ENCODE data around the gene TEAD1. TPM values are rescaled to one million over a fixed set of nuclear protein-coding genes. Genes with fewer than 3 reads are reported as not detected.

Gene TEAD1
- polyA plus RNA-seq, 4 donors = 76.3 to 94.0 (median 83.1) TPM

DNA sequence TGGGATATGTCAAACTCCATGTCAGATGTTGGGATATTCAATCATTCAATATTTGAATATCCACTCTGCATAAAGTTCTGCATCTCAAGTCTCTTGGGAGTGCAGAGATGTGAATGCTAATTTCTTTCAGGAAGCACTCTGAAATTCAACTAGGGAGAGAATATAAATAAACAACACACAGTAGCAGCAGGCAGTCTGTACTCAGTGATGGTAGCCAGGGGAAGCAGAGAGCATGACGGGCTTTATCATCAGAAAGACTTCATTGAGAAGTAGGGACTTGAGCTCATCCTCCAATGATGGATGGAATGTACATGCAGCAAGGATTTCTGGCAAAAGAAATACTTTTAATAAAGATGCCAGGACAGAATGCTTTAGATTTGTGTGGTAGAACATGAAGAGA is 9.8 kb upstream of the TEAD1 start:
- no peak for DNase-seq (ENCODE audit: low read depth in 4 of 4, low spot score in 3 of 4)

DNA sequence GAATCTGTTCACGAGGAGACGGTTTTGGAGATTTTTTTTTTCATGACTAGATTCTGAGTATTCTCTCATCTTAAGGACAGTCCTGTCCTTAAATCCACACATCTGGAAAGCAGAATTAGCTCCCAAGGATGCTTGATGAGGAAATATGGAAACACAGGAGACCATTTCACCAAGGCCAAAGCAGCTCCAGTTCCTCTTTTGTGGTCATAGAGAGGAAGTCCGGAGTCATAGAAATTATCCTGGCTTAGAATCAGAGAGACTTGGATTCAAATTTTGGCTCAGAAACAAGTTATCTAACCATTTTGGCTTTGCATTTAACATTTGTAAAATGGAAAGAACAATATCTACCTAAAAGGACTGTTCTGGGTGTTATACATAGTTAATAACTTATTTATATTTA is 7.3 kb upstream of the TEAD1 start:
- no peak for DNase-seq (ENCODE audit: low read depth in 4 of 4, low spot score in 3 of 4)

DNA sequence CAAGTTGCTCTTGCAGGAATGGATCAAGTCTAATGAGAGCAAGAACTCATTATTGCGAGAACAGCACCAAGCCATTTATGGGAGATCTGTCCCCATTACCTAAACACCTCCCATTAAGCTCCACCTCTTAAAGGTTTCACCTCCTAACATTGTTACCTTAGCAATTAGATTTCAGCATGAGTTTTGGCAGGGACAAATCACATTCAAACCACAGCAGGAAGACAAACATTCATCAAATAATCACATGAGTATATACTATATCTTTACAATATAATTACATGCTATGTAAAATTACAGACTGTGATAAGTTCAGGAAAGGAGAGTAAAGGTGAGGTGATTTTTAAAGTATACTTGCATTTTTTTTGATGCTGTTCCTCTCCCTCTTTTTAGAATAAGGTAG is 6.6 kb upstream of the TEAD1 start:
- no peak for DNase-seq (ENCODE audit: low read depth in 4 of 4, low spot score in 3 of 4)

DNA sequence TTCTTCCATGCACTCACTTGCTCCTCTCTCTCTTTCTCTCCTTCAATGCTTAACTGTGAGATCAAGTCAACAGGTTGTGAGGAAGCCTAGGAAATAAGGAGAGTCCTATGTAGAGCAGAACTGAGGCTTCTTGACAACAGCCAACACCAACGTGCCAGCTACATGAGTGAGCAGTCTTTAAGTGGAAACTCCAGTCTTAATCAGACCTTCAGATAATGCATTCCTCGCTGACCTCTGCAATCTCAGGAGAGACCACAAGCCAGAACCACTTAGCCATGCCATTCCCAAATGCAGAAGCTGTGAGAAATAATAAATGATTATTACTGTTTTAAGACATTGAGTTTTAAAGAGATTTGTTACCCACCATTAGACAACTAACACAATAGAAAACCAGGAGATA is 6.1 kb upstream of the TEAD1 start:
- DNase-seq (ENCODE audit: low read depth in 4 of 4, low spot score in 3 of 4) = no peak

DNA sequence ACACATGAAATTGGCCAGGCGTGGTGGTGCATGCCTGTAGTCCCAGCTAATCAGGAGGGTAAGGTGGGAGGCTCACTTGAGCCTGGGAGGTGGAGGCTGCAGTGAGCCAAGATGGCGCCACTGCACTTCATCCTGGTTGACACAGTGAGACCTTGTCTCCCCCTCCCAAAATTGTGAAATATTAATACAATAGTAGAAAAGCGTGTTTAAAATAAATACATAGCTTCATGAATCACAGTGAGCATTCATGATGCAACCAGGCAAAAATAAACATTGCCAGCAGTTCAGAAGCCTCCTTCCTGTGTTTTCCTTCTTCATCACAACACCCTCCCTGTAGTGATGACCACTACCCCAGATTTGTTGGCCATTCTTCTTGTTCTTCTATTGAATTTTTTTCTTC is 4.3 kb upstream of the TEAD1 start:
- DNase-seq (ENCODE audit: low read depth in 4 of 4, low spot score in 3 of 4) = no peak

DNA sequence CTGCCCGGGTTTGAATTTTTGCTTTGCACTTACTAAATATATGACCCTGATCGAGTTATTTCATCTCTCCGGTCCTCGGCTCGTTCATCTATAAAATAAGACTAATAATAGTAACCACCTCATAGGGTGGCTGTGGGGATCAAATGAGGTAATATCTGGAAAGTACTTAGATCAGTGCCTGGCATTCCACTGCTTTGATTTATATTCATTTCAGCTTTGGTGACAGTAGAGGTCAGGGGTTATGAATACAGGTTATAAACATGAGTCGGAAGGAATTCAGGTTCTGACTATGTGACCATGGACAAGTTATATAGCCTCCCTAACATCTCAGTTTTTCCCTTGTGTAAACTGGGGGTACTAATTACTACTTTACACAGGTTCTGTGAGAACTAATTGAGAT is 2.9 kb upstream of the TEAD1 start:
- DNase-seq (ENCODE audit: low read depth in 4 of 4, low spot score in 3 of 4) = no peak

DNA sequence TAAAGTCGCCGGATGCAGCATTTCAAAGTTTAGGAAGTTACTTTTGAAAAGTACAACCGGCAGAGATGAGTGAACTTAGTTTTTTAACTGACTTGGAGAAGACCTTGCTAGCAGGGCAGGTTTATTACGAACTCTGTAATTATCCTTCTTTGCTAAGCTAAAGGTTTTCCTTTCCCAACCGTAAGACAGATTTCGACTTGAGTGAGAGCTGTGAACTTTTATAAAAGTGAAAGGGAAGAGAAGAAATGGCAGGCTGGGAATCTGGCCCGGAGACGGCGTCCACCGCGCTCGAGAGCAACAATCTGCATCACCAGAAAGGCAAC is 659 bp upstream of the TEAD1 start:
- no peak for DNase-seq (ENCODE audit: low read depth in 4 of 4, low spot score in 3 of 4)

DNA sequence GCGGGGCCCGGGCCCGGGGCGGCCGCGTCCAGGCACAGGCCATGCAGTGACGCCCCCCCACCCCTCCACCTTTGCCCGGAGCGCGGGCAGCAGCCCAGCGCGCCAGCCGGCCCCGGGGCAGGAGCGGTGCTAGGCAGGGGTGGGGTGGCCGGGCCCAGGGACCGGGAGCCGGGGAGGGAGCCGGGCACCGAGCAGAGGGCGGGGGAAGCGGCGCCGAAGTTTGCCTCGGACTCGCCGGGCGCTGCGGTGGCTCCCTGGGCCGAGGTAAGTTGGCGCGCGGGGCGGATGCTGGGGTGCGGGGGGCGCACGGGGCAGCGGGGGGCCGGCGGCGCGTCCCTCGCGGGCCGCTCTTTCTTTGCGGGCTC is 332 bp downstream of the TEAD1 start:
- DNase-seq (ENCODE audit: low read depth in 4 of 4, low spot score in 3 of 4) = no peak

DNA sequence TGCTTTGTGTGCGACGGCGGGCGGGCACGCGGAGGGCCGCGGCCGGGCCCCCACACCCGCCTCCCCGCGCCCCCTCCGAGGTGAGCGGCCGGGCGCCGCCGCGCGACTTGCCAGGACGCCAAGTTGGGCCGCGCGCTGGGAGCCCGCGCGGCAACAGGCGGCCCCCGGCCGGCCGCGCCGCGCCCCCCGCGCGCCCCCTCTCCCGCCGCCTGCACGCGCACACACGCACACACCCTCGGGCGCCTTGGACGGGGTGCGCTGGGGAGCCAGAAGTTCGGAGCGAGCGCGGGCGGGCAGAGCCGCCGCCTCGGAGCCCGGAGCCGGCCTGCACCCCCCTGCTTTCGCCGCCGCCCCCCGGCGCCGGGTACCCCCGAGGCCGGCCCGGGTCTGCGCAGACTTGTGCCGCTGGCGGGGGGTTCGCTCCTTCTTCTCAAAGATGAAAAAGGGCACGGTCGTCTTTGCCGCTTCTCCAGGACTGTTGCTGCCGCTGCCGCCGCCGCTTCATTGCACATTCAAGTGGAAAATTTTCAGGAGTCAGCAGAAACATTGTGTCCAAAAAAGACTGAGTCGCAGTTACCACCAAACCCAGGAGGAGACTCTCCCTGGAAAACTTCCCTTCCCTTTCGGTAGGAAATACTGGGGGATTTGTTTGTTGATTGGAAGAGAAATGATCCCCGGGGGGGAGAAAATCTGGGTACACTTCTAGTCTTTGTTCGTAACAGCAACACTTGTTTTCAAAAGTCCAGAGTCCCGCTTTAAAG is 895 bp downstream of the TEAD1 start:
- DNase-seq (ENCODE audit: low read depth in 4 of 4, low spot score in 3 of 4) = no peak

DNA sequence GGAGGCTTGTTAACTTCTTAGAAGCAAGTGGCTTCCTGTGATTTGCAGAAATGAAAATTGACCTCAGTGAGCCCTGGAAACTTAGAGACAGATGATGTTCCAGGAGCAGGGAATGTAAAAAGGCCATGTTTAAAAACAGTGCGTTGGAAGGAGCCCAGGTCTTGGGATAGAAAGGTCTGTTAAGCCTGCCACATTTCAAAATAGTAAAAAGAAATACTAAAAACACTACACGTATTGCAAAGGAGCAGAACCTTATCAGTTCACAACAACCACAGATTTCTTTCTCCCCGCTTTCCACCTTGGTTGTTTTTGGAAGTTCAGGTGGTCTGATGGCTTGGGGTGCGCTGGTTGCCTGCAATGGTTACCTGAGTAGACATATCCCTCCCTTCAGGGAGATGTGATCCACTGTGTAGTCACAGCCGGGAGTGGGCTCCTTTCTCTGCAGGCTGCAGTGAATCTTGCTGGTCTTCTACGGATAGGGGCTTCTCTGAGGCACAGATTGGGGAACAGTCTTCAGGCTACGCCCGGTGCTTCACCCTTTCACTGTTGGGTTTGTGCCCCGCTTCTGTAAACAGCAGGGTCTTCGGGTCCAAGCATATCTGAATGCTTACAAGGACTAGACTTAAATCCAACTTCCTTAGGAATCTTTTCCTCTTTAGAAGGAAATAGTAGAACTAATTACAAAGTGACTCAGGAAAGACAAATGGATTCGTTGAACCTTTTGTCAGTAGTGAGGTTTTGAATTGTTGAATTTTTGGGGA is 1.9 kb downstream of the TEAD1 start:
- DNase-seq (ENCODE audit: low read depth in 4 of 4, low spot score in 3 of 4) = no peak

DNA sequence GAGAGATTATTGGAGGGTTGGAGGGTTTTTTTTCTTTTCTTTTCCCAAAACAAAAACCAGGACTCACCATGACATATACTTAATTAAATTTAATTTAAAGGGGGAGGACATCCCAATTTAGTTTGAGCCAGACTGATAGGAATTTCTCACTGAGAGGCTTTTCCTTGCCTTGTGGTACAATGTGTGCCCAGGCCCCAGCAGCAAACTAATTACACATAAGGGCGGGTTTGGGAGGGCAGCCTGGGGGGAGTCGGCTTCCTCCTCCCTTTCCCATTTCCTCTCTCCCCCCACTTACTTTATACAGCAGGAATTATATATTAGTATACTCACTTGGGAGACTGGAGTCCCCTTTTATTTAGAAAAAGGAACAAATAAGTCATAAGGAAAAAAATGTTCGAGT is 2.9 kb downstream of the TEAD1 start:
- DNase-seq (ENCODE audit: low read depth in 4 of 4, low spot score in 3 of 4) = no peak

DNA sequence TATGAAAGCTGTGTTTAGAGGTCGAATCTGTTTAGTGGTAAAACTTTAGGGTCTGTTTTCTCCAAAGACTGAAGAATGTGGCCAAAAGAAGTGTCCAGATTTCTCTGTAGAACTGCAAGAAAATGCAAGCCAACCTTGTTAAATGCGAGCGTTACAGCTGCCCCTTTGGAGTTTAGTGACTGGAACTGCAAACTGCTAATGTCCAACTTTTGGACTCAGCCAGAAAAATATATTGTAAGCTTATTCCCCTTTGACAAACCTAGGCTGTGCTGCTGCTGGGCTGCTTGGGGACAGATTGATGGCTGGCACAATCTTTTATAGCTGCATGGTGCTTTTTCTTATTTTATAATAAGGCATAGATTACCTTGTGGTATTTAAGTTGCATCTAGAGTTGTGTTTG is 3.9 kb downstream of the TEAD1 start:
- DNase-seq (ENCODE audit: low read depth in 4 of 4, low spot score in 3 of 4) = no peak

DNA sequence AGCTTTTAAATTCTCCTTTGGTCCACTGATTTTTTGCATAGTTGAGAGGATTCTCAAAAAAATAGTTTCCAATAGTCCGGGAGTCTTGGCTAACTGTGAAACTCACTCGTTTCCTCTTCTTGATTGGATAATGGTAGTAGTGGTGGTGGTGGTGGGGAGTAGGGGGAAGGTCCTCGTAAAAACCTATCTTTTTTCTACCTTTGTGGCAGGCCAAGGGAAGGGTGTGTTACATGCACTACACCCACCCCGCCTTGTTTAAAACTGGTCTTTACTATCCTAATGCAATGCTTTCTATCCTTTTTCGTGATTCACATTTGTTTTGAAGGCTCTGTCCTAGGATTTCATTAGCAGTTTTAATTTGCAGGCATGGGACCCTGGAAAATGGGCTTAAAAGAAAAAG is 4.8 kb downstream of the TEAD1 start:
- DNase-seq (ENCODE audit: low read depth in 4 of 4, low spot score in 3 of 4) = no peak

DNA sequence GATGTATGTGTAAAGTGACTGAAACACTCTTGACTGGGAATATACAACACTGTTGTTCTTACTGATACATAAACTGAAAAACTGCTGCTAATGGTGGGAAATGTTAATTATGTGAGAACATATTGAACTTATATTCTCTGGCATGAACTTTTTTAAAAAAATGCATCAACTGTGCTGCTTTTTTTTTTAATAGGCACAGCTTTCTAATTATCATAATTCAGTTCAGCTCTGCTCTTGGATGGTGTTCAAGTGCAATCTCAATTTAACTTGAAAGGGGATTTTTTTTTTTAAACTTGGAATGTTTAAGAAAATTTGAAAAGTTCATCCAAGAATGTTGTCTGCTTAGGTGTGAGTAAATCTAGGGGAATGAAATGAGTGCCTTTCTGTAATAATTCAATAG is 5.2 kb downstream of the TEAD1 start:
- no peak for DNase-seq (ENCODE audit: low read depth in 4 of 4, low spot score in 3 of 4)

DNA sequence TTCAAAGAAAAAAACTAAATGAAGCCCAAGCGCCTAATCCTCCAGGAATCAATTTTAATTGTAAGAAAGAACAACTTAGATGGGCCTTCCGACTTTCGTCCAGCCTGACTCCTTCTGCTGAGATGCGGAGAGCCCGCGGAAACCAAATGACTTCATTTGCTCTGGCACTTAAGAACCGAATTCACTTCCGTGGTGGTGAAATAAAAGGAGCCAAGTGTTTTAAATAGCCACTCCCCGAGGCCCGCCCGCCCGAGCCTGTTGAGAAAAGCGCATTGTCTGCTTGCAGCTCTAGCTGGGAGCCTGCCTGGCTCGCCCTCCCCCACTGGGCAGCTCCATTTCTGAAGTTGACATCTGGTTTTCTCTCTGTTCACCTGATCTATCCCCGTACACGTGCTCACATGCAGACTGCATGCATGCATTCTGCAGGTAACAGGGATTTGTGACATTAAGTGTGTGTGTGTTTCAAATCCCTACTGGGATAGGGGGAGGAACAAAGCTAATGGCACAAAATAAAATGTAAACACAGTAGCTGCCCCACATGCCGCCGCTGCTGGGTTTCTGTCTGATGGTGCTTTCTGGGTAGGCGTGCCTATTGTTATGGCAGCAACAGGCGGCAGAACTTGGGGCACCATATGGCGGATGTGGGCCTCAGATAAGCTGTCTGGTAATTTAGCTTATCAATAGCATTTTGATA is 6.2 kb downstream of the TEAD1 start:
- no peak for DNase-seq (ENCODE audit: low read depth in 4 of 4, low spot score in 3 of 4)

DNA sequence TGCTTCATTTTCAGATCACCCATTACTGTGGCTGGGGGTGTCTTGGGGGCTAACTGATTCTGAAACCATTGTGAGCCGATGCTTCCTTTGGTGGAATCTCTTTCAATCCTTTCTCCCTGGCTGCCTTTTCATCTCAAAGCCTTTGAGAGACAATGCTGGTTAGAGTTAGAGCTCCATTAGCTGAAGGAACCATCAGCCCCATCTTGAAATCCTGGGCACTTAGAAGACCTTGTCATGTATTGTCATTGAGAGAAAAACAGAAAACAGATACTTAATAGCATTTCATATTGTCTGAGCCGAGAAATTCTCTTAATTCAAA is 6.7 kb downstream of the TEAD1 start:
- no peak for DNase-seq (ENCODE audit: low read depth in 4 of 4, low spot score in 3 of 4)

DNA sequence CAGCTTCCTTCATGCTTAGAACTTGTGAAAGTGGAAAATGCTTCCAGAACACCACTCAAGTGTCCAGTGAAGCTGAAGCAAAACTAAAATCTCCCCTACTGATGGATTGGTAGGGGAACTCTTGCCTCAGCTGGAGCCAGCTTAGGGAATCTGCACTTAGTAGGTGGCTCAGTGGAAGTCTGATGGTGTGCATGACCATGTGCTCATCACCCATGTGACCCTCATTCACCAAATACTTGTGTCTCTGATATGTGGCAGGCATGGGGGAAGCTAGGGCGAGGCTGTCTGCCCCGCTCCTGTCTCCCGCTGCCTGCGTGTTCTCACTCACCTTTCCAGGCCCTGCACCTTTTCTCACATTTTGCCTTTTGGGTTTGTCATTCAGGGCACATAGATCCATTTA is 7.2 kb downstream of the TEAD1 start:
- no peak for DNase-seq (ENCODE audit: low read depth in 4 of 4, low spot score in 3 of 4)

DNA sequence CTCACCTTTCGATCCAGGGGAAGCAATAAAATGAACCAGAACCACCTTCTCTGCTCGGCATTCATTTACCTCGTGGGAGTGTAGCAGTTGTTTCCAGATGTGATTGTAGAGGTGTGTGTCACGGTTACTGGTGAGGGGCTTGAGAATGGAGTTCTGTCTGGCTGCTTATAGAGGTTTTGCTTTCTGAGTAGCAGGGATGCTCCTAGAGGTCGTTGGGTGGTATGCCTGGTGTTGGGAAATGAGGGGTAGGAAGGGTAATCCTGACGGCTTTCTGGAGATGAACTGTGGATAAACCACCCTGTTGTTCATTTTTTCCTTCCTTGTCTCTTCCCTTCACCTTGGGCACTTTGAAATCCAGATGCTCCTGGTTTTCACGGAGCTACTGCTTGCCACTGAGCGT is 8.1 kb downstream of the TEAD1 start:
- no peak for DNase-seq (ENCODE audit: low read depth in 4 of 4, low spot score in 3 of 4)

DNA sequence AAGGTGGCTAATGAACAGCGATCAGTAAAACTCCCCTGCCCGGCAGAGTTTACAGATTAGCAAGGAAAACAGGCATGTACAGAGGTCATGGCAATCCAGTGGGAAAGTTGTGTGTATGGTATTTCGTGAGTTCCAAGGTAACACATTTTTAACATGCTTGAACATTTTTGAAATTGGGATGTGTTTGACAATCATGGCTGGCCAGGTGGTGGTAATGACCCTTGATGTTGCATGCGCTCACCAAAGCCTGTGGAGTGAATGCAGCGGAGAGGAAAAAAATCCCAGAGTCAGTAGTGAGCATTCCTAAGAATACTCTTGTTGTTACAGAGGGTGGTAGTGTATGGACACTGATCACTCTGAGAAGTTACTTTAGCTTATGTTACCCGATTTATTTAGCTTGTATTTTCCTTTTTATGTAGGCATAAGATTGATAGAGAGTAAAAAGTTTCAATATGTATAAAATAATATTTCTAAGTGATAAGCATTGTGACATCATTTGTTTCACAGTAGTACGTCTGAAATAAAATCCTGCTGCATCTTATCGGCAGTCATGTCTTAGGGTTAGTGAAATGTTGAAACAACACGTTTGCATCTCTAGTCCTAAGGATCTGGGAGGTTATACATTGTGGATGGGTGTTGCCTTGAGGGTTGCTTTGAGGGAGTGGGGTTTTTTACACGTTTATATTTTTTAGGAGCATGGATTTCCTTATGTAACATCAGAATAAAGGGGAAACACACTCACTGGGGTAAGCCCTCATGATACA is 8.7 kb downstream of the TEAD1 start:
- no peak for DNase-seq (ENCODE audit: low read depth in 4 of 4, low spot score in 3 of 4)

DNA sequence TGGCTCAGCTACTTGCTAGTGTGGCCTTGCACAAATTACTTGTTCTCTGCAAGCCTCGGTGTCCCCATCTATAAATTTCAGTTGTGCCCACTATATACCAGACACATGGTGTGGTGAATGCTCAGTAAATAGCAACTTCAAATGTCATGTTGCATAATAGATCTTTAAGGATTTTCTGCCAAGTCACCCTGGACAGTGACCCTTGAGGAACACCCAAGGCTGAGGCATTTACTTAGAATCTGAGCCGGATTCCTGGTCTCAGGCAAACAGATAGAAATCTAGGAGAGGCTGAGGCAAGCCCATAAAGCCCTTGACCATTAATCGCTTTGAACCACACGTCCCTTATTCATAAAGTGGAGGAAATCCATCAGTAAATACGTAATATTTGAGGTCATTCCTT is 9.7 kb downstream of the TEAD1 start:
- DNase-seq (ENCODE audit: low read depth in 4 of 4, low spot score in 3 of 4) = no peak

DNA sequence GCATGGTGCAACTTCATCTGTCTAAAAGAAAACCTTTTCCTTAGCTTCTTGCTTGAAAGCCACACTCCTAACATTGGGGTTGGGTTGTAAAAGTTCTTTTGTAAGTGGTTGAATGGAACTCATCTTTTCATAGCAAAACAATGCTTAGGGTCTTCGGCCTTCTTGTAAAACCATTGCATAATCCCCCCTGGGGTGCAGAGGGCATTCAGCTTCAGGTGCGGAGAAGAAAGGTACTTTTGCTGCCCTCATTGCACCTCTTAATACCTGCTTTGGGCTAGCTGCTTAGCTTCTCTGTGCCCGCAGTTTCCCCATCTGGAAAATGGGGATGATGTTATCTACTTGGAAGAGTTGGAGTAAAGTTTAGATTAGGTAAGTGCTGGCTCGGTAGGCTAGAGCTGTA is 10.1 kb downstream of the TEAD1 start:
- DNase-seq (ENCODE audit: low read depth in 4 of 4, low spot score in 3 of 4) = no peak

DNA sequence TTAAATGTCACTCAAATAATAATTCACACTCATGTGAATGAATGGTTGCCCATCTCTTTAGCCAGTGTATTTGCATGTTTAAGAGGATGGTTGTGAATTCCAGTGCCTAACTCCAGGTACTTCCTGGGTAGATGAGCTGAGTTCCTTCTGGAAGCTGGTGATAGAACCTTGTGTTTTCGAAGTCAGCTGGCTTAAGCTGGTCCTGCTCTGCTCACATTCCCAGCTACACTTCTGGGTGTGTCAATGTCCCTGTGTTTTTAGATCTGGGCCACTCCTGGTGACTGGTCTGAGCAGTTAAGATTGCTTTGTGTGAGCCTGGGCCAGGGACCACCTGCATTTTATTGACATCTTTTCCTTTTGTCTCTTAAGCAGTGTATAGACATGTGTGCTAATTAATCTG is 10.6 kb downstream of the TEAD1 start:
- no peak for DNase-seq (ENCODE audit: low read depth in 4 of 4, low spot score in 3 of 4)

All from left renal pelvis (tissue), 4 donors.